Lung (tissue), 12 donors: ENCODE measurements around the gene MAGEB17. TPM values are rescaled to one million over a fixed set of nuclear protein-coding genes. Genes with fewer than 3 reads are reported as not detected.
"Not testable (repeated sequence)": the region's sequence is repeated elsewhere in the genome, so short reads cannot be mapped to it uniquely, and the experiment has no call there.

ENCODE experiments used
- ATAC-seq: fragments of 200-7000 bp; cut with Tn5 transposase; one replicate; pipeline ENCODE4 v1.9.1; 2020; ENCODE audit warnings: moderate number of reproducible peaks; ENCODE audit not compliant: insufficient read depth, low FRiP score
- DNase-seq, 3 donors: peaks; one replicate each; pipeline ENCODE4 v3.0.0-alpha.2; 2013 to 2017
- H3K27ac ChIP-seq, 2 donors: one replicate each; pipeline ENCODE4 v1.5.1; 2013; ENCODE audit warnings: mild to moderate bottlenecking in 2 of 2, moderate library complexity in 2 of 2, control low read depth in 1 of 2, inconsistent platforms in 1 of 2, low read depth in 1 of 2, low read length in 1 of 2
- H3K27me3 ChIP-seq, 3 donors: one replicate each; pipeline ENCODE4 v1.5.1; 2013; ENCODE audit warnings: low read length in 2 of 3; ENCODE audit not compliant: control insufficient read depth in 3 of 3, insufficient read depth in 3 of 3
- H3K36me3 ChIP-seq, 4 donors: one replicate each; pipeline ENCODE4 v1.5.1; 2013; ENCODE audit warnings: low read length in 4 of 4, mild to moderate bottlenecking in 1 of 4, moderate library complexity in 1 of 4; ENCODE audit not compliant: control insufficient read depth in 4 of 4, insufficient read depth in 4 of 4
- H3K4me1 ChIP-seq, 5 donors: one replicate each; pipeline ENCODE4 v1.5.1; 2013; ENCODE audit warnings: low read length in 5 of 5, mild to moderate bottlenecking in 2 of 5, moderate library complexity in 1 of 5; ENCODE audit not compliant: control insufficient read depth in 5 of 5, insufficient read depth in 5 of 5
- H3K4me3 ChIP-seq: one replicate; pipeline ENCODE4 v1.5.1; 2013; ENCODE audit warnings: mild to moderate bottlenecking, control low read depth, moderate library complexity
- H3K9ac ChIP-seq, 2 donors: one replicate each; pipeline ENCODE4 v1.5.1; 2013; ENCODE audit warnings: low read length in 2 of 2, control low read depth in 1 of 2; ENCODE audit not compliant: insufficient read depth in 1 of 2
- H3K9me3 ChIP-seq, 4 donors: one replicate each; pipeline ENCODE4 v1.5.1; 2013; ENCODE audit warnings: low read length in 3 of 4, mild to moderate bottlenecking in 1 of 4, moderate library complexity in 1 of 4; ENCODE audit not compliant: control insufficient read depth in 4 of 4, insufficient read depth in 3 of 4
- CTCF ChIP-seq: IDR thresholded peaks from 2 replicates; pipeline ENCODE4 v1.5.1; 2012; ENCODE audit warnings: mild to moderate bottlenecking; ENCODE audit errors: control extremely low read depth, extremely low read depth
- WGBS, 2 donors: extraction: QIAGEN DNeasy Blood & Tissue Kit; methylation state at CpG; one replicate each; pipeline ENCODE4 v1.1.7; 2013; 5-methylcytosine and 5-hydroxymethylcytosine counted together
- polyA plus RNA-seq, 2 donors: library from polyadenylated mRNA; stranded (reverse); fragments of 200-250 nt; gene quantifications; one replicate each; pipeline ENCODE4 v1.2.1, GENCODE V29; 2013
- total RNA-seq, 2 donors: library from RNA; depleted of rRNA in 1 of 2; stranded (reverse); fragments of >200 nt in 1 of 2; gene quantifications; one replicate each; pipeline ENCODE4 v1.2.1, GENCODE V29; 2014 to 2021
- donor health status: control.
- donor health status: control.
- donor health status: Bipolar disorder and iron deficiency.
- donor health status: healthy.
- donor health status: DM: yes; HTN: yes; CAD: no.

Gene MAGEB17
- total and polyA plus RNA-seq, 4 donors: 0.05 TPM; not detected in 3

- Histone ChIP-seq H3K4me3 (no peak overlapping the region), H3K4me1 (no peaks in the 10 kb centered on the region), H3K27ac (no peak overlapping the region), H3K36me3 (no peaks in the 10 kb centered on the region), H3K9me3 (no peaks in the 10 kb centered on the region), H3K9ac (no peak overlapping the region), H3K27me3 (peaks cover 0 to 34% (median 11%) of the 10 kb centered on the region in 3 donors)
- WGBS, 2 donors: 49 to 55% methylated on average over 2 of the region's 2 CpGs
- no peak for ATAC-seq
- no peak for DNase-seq
- TF ChIP-seq CTCF: no peak
Measured at GRCh38 chrX:16144420-16144819, 22.9 kb upstream of the MAGEB17 start.

GRCh38 chrX:16145093-16145492 is 22.2 kb upstream of the MAGEB17 start:
- WGBS, 2 donors: 58 to 82% methylated on average over 1 of the region's 1 CpG
- not testable (repeated sequence) for ATAC-seq, H3K27ac ChIP-seq

DNA sequence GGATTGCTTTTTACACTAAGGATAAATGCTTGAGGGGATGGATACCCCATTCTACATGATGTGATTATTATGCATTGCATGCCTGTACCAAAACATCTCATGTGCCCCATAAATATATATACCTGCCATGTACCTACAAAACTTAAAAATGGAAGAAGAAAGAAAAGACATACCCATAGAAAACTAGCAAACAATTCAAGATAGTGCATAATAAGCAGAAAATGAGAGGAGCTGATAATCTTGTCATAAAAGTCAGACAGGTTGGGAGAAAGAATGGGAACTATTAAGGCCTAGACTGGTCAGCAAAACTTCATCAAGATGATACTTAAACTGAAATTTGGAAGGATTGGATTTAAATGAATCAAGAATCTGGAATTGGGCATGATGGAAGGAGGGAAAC is 21.6 kb upstream of the MAGEB17 start:
- ATAC-seq (no peak), DNase-seq (no peak)
- peaks cover 0 to 35% (median 11%) of the 10 kb centered on the region in 3 donors for H3K27me3 ChIP-seq
- H3K9me3 ChIP-seq: peaks cover 0 to 2% (median 0%) of the 10 kb centered on the region in 4 donors
- H3K27ac ChIP-seq: no peak overlapping the region
- H3K4me1 ChIP-seq: no peaks in the 10 kb centered on the region
- no peak for TF ChIP-seq CTCF
- no peak overlapping the region for H3K4me3 ChIP-seq
- no peak overlapping the region for H3K9ac ChIP-seq
- H3K36me3 ChIP-seq: no peaks in the 10 kb centered on the region

More at GRCh38 chrX:16145093-16145492, 22.2 kb upstream of the MAGEB17 start:
- not testable (repeated sequence) for DNase-seq, H3K4me1 ChIP-seq, H3K4me3 ChIP-seq, H3K9me3 ChIP-seq, H3K36me3 ChIP-seq, H3K9ac ChIP-seq
- peaks cover 0 to 30% (median 11%) of the 10 kb centered on the region in 3 donors for H3K27me3 ChIP-seq

DNA sequence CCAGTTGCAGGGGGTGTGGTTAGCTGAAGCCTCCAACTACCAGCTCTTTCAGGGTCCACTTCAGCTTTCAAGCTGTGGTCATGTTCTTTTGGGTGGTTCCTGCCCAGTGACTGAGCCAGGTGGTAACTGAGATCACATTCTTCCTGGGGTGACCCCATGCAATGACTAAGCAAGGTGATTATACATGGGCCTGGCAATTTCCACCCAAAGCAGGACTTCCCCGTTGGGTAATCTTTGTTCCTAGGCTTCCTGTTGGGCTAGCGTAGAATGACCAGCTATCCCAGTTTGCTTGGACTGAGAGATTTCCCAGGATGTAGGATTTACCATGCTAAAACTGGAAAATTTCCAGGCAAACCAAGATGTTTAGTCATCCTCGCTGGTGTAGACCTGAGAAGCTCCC is 18.4 kb upstream of the MAGEB17 start:
- TF ChIP-seq CTCF: no peak
- Histone ChIP-seq H3K27ac (no peak overlapping the region), H3K36me3 (no peaks in the 10 kb centered on the region), H3K27me3 (peaks cover 0 to 53% (median 8%) of the 10 kb centered on the region in 3 donors), H3K9ac (no peak overlapping the region), H3K4me1 (no peaks in the 10 kb centered on the region), H3K9me3 (peaks cover 0 to 5% (median 0%) of the 10 kb centered on the region in 4 donors), H3K4me3 (no peak overlapping the region)
- DNase-seq (no peak), ATAC-seq (no peak)
- 72 to 80% methylated on average over 3 of the region's 3 CpGs for WGBS, 2 donors
